ENCODE data around the gene C1orf21.
A peak's percentile ranks its signal among the peaks of the same experiment; 100 is the strongest.

The C1orf21 gene

DNA sequence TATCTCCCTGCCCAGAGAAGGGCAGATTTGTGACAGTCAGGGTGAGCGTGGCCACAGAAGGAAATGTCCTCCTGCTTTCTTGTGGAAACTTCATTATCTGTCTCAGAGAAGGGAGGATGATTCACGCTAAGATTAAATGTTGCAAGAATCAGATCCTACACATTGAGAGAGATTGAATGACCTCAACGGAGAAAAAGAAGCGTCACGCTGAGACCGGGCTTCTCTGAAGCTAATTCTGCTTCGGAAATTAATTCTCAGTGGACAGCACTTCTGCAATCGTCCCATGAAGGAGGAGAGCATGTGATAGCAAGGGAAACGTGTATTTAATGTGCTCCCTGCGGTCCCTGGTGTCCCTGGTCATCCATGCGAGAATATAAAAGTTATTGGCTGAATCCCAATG is 19.8 kb upstream of the C1orf21 start:
- DNase-seq, result peak; percentile 26
- Histone ChIP-seq H3K9ac (ENCODE audit: low read length) (no peak overlapping the region), H3K23ac (ENCODE audit: low read length in 2 of 2) (no peak overlapping the region), H3K4ac (ENCODE audit: low read depth in 1 of 2, low read length in 2 of 2) (no peak overlapping the region), H3K27me3 (ENCODE audit: control insufficient read depth in 1 of 2, insufficient read depth in 1 of 2, low read length in 2 of 2) (no peaks in the 10 kb centered on the region), H2BK5ac (ENCODE audit: low read depth, low read length, poor library complexity, severe bottlenecking) (no peak overlapping the region), H3K9me3 (ENCODE audit: control insufficient read depth, low read length) (no peaks in the 10 kb centered on the region), H3K27ac (ENCODE audit: low read length, poor library complexity, severe bottlenecking) (no peak overlapping the region), H3K4me2 (ENCODE audit: low read length, poor library complexity, severe bottlenecking) (no peak overlapping the region), H3K4me3 (ENCODE audit: insufficient read depth in 1 of 2, low read depth in 1 of 2, low read length in 2 of 2) (no peak overlapping the region), H2AFZ (ENCODE audit: low read depth, low read length) (no peak overlapping the region), H3K18ac (ENCODE audit: low read depth in 1 of 2, low read length in 2 of 2) (no peak overlapping the region), H2BK12ac (ENCODE audit: low read length in 2 of 2) (no peak overlapping the region), H2AK5ac (ENCODE audit: low read length, severe bottlenecking) (no peak overlapping the region), H3K4me1 (ENCODE audit: control insufficient read depth, insufficient read depth, low read depth, low read length) (no peaks in the 10 kb centered on the region), H2BK120ac (ENCODE audit: low read depth, low read length) (no peak overlapping the region), H3K79me1 (replicated peaks; ENCODE audit: low read length, poor library complexity, severe bottlenecking) (no peaks in the 10 kb centered on the region), H3K36me3 (ENCODE audit: control insufficient read depth in 1 of 2, insufficient read depth in 2 of 2, low read depth in 1 of 2, low read length in 2 of 2) (no peaks in the 10 kb centered on the region), H3K14ac (ENCODE audit: low read length in 2 of 2) (no peak overlapping the region), H4K91ac (ENCODE audit: low read length) (no peak overlapping the region), H4K8ac (ENCODE audit: low read length) (no peak overlapping the region), H2BK15ac (ENCODE audit: low read depth, poor library complexity, severe bottlenecking) (no peak overlapping the region)
- WGBS, result 88% methylated on average over 11 of the region's 11 CpGs

DNA sequence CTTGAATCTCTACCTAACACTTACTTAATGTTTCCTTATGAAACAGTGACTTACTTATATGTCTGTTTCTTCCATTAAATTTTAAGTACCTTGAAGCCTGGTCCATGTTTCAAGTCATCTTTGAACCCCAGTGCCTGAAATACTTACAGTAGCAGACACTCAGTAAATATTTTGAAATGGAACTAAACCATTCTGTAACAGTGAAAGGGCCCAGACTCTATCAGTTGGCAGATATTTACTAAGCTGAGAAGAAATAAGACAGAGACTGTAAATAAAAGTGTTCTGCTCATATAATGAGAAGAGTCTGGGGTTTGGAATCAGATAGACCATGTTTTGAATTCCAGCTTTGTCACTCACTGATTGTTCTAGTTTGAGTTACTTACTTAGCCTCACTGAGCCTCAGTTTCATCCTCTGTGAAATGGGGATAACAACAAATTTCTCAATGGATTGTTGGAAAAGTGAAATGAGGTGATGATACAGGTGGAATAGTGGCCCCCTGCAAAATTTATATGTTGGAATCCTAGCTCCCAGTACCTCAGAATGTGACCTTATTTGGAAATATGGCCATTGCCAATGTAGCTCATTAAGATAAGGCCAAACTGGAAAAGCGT is 19.3 kb upstream of the C1orf21 start:
- Histone ChIP-seq H3K36me3 (ENCODE audit: control insufficient read depth in 1 of 2, insufficient read depth in 2 of 2, low read depth in 1 of 2, low read length in 2 of 2) (no peaks in the 10 kb centered on the region), H3K4me2 (ENCODE audit: low read length, poor library complexity, severe bottlenecking) (no peak overlapping the region), H3K9ac (ENCODE audit: low read length) (no peak overlapping the region), H2BK12ac (ENCODE audit: low read length in 2 of 2) (no peak overlapping the region), H3K4ac (ENCODE audit: low read depth in 1 of 2, low read length in 2 of 2) (no peak overlapping the region), H3K27me3 (ENCODE audit: control insufficient read depth in 1 of 2, insufficient read depth in 1 of 2, low read length in 2 of 2) (no peaks in the 10 kb centered on the region), H3K23ac (ENCODE audit: low read length in 2 of 2) (no peak overlapping the region), H4K91ac (ENCODE audit: low read length) (no peak overlapping the region), H3K9me3 (ENCODE audit: control insufficient read depth, low read length) (no peaks in the 10 kb centered on the region), H3K4me3 (ENCODE audit: insufficient read depth in 1 of 2, low read depth in 1 of 2, low read length in 2 of 2) (no peak overlapping the region), H2AK5ac (ENCODE audit: low read length, severe bottlenecking) (no peak overlapping the region), H4K8ac (ENCODE audit: low read length) (no peak overlapping the region), H2AFZ (ENCODE audit: low read depth, low read length) (no peak overlapping the region), H2BK120ac (ENCODE audit: low read depth, low read length) (no peak overlapping the region), H3K14ac (ENCODE audit: low read length in 2 of 2) (no peak overlapping the region), H2BK5ac (ENCODE audit: low read depth, low read length, poor library complexity, severe bottlenecking) (no peak overlapping the region), H3K79me1 (replicated peaks; ENCODE audit: low read length, poor library complexity, severe bottlenecking) (no peaks in the 10 kb centered on the region), H3K27ac (ENCODE audit: low read length, poor library complexity, severe bottlenecking) (no peak overlapping the region), H2BK15ac (ENCODE audit: low read depth, poor library complexity, severe bottlenecking) (no peak overlapping the region), H3K18ac (ENCODE audit: low read depth in 1 of 2, low read length in 2 of 2) (no peak overlapping the region), H3K4me1 (ENCODE audit: control insufficient read depth, insufficient read depth, low read depth, low read length) (no peaks in the 10 kb centered on the region)
- no peak for DNase-seq
- WGBS, result 89% methylated on average over 1 of the region's 1 CpG

DNA sequence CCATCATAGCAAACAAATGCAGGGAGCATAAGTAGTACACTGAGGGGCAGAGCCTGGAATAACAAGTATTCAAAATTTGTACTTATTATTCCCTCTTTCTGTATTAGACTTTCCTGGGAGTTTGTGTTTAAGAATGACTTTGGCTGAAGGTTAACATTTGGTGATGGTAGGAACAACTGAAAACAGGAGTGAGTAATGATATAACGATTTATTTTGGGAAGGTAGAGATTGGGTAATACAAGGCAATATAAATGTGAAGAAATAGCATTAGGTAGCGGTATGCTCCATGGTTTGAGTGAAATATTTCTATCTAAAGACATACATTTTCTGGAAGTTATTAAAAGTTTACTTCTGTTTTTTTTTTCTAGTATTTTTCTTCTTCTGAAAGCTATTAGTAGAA is 18.5 kb upstream of the C1orf21 start:
- no peaks in the 10 kb centered on the region for H3K27me3 ChIP-seq (ENCODE audit: control insufficient read depth in 1 of 2, insufficient read depth in 1 of 2, low read length in 2 of 2)
- H3K14ac ChIP-seq (ENCODE audit: low read length in 2 of 2), result no peak overlapping the region
- no peak overlapping the region for H2BK120ac ChIP-seq (ENCODE audit: low read depth, low read length)
- no peak overlapping the region for H2AFZ ChIP-seq (ENCODE audit: low read depth, low read length)
- H3K79me1 ChIP-seq (replicated peaks; ENCODE audit: low read length, poor library complexity, severe bottlenecking), result no peaks in the 10 kb centered on the region
- no peak overlapping the region for H3K18ac ChIP-seq (ENCODE audit: low read depth in 1 of 2, low read length in 2 of 2)
- no peak overlapping the region for H3K4ac ChIP-seq (ENCODE audit: low read depth in 1 of 2, low read length in 2 of 2)
- no peak overlapping the region for H3K27ac ChIP-seq (ENCODE audit: low read length, poor library complexity, severe bottlenecking)
- no peak overlapping the region for H2BK15ac ChIP-seq (ENCODE audit: low read depth, poor library complexity, severe bottlenecking)
- H3K9ac ChIP-seq (ENCODE audit: low read length), result no peak overlapping the region
- no peak overlapping the region for H4K91ac ChIP-seq (ENCODE audit: low read length)
- no peak overlapping the region for H2AK5ac ChIP-seq (ENCODE audit: low read length, severe bottlenecking)
- no peaks in the 10 kb centered on the region for H3K36me3 ChIP-seq (ENCODE audit: control insufficient read depth in 1 of 2, insufficient read depth in 2 of 2, low read depth in 1 of 2, low read length in 2 of 2)
- H4K8ac ChIP-seq (ENCODE audit: low read length), result no peak overlapping the region
- H2BK5ac ChIP-seq (ENCODE audit: low read depth, low read length, poor library complexity, severe bottlenecking), result no peak overlapping the region
- DNase-seq, result no peak
- H2BK12ac ChIP-seq (ENCODE audit: low read length in 2 of 2), result no peak overlapping the region
- 100% methylated on average over 1 of the region's 2 CpGs for WGBS
- no peak overlapping the region for H3K4me2 ChIP-seq (ENCODE audit: low read length, poor library complexity, severe bottlenecking)
- H3K4me1 ChIP-seq (ENCODE audit: control insufficient read depth, insufficient read depth, low read depth, low read length), result no peaks in the 10 kb centered on the region
- no peak overlapping the region for H3K4me3 ChIP-seq (ENCODE audit: insufficient read depth in 1 of 2, low read depth in 1 of 2, low read length in 2 of 2)
- no peaks in the 10 kb centered on the region for H3K9me3 ChIP-seq (ENCODE audit: control insufficient read depth, low read length)
- no peak overlapping the region for H3K23ac ChIP-seq (ENCODE audit: low read length in 2 of 2)

DNA sequence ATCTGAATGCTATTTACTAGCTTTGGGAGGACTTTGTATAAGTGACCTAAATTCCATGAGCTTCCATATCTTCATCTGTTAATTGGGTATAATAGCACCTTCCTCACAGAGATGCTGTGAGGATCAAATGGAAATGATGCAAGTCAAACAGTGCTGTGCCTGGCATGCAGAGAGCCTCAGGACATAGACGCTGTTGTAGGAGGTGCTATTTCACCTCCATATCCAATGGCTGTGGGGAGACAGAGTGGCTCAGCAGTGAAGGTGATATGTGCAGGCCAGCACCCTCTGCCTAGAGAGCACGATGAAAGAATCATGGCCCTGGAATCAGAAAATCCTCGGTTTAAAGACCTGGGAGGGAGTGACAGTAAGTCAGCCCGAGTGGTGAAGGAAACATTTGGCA is 16.0 kb upstream of the C1orf21 start:
- Histone ChIP-seq H3K27ac (ENCODE audit: low read length, poor library complexity, severe bottlenecking) (no peak overlapping the region), H3K79me1 (replicated peaks; ENCODE audit: low read length, poor library complexity, severe bottlenecking) (no peaks in the 10 kb centered on the region), H4K8ac (ENCODE audit: low read length) (no peak overlapping the region), H3K4me2 (ENCODE audit: low read length, poor library complexity, severe bottlenecking) (no peak overlapping the region), H3K4ac (ENCODE audit: low read depth in 1 of 2, low read length in 2 of 2) (no peak overlapping the region), H3K4me1 (ENCODE audit: control insufficient read depth, insufficient read depth, low read depth, low read length) (no peaks in the 10 kb centered on the region), H3K14ac (ENCODE audit: low read length in 2 of 2) (no peak overlapping the region), H2BK120ac (ENCODE audit: low read depth, low read length) (no peak overlapping the region), H3K9ac (ENCODE audit: low read length) (no peak overlapping the region), H3K4me3 (ENCODE audit: insufficient read depth in 1 of 2, low read depth in 1 of 2, low read length in 2 of 2) (no peak overlapping the region), H3K9me3 (ENCODE audit: control insufficient read depth, low read length) (no peaks in the 10 kb centered on the region), H3K27me3 (ENCODE audit: control insufficient read depth in 1 of 2, insufficient read depth in 1 of 2, low read length in 2 of 2) (no peaks in the 10 kb centered on the region), H3K18ac (ENCODE audit: low read depth in 1 of 2, low read length in 2 of 2) (no peak overlapping the region), H2AK5ac (ENCODE audit: low read length, severe bottlenecking) (no peak overlapping the region), H2BK5ac (ENCODE audit: low read depth, low read length, poor library complexity, severe bottlenecking) (no peak overlapping the region), H2BK15ac (ENCODE audit: low read depth, poor library complexity, severe bottlenecking) (no peak overlapping the region), H3K23ac (ENCODE audit: low read length in 2 of 2) (no peak overlapping the region), H3K36me3 (ENCODE audit: control insufficient read depth in 1 of 2, insufficient read depth in 2 of 2, low read depth in 1 of 2, low read length in 2 of 2) (no peaks in the 10 kb centered on the region), H2AFZ (ENCODE audit: low read depth, low read length) (no peak overlapping the region), H4K91ac (ENCODE audit: low read length) (no peak overlapping the region), H2BK12ac (ENCODE audit: low read length in 2 of 2) (no peak overlapping the region)
- DNase-seq, result no peak
- 91% methylated on average over 4 of the region's 4 CpGs for WGBS
